H9 (cell line): ENCODE measurements around the gene MAGED2. TPM values are rescaled to one million over a fixed set of nuclear protein-coding genes. Genes with fewer than 3 reads are reported as not detected.
"Not testable (repeated sequence)": the region's sequence is repeated elsewhere in the genome, so short reads cannot be mapped to it uniquely, and the experiment has no call there.

Source experiments
- DNase-seq: peaks from one replicate; pipeline ENCODE4 v3.0.0-alpha.2; 2017
- H2AFZ ChIP-seq: one replicate; pipeline ENCODE4 v1.6.1; 2013; ENCODE audit warnings: mild to moderate bottlenecking, low read length, control low read depth, moderate library complexity
- H2AK5ac ChIP-seq: 2 replicates; pipeline ENCODE4 v1.6.1; 2013; ENCODE audit warnings: low read length, control low read depth, mixed read lengths; ENCODE audit not compliant: insufficient read length
- H2BK120ac ChIP-seq: one replicate; pipeline ENCODE4 v1.6.1; 2013; ENCODE audit warnings: low read depth, mild to moderate bottlenecking, low read length, control low read depth, inconsistent platforms; ENCODE audit not compliant: poor library complexity, severe bottlenecking
- H2BK12ac ChIP-seq: 2 replicates; pipeline ENCODE4 v1.6.1; 2013; ENCODE audit warnings: low read length, control low read depth, mixed read lengths, low read depth; ENCODE audit not compliant: insufficient read length
- H2BK15ac ChIP-seq: 2 replicates; pipeline ENCODE4 v1.6.1; 2013; ENCODE audit warnings: low read depth, low read length, control low read depth
- H2BK20ac ChIP-seq: one replicate; pipeline ENCODE4 v1.6.1; 2013; ENCODE audit warnings: low read depth, mild to moderate bottlenecking, low read length, control low read depth, inconsistent platforms; ENCODE audit not compliant: poor library complexity, severe bottlenecking
- H2BK5ac ChIP-seq: 2 replicates; pipeline ENCODE4 v1.6.1; 2013; ENCODE audit warnings: low read length, control low read depth, mixed read lengths; ENCODE audit not compliant: insufficient read length
- H3K14ac ChIP-seq: 2 replicates; pipeline ENCODE4 v1.6.1; 2013; ENCODE audit warnings: low read length, control low read depth; ENCODE audit not compliant: insufficient read depth
- H3K18ac ChIP-seq: 2 replicates; pipeline ENCODE4 v1.6.1; 2013; ENCODE audit warnings: low read depth, mild to moderate bottlenecking, mixed read lengths, low read length, control low read depth; ENCODE audit not compliant: insufficient read length
- H3K23ac ChIP-seq: 2 replicates; pipeline ENCODE4 v1.6.1; 2013; ENCODE audit warnings: low read length, control low read depth, mixed read lengths, low read depth; ENCODE audit not compliant: insufficient read length
- H3K23me2 ChIP-seq: 2 replicates; pipeline ENCODE4 v1.6.1; 2013; ENCODE audit warnings: low read depth, mild to moderate bottlenecking, mixed read lengths, low read length, control low read depth; ENCODE audit not compliant: insufficient read length, poor library complexity, severe bottlenecking
- H3K27ac ChIP-seq: 2 replicates; pipeline ENCODE4 v1.5.1; 2013; ENCODE audit warnings: low read length, control low read depth, mixed read lengths, low read depth; ENCODE audit not compliant: insufficient read length
- H3K27me3 ChIP-seq: 2 replicates; pipeline ENCODE4 v1.6.1; 2013; ENCODE audit warnings: low read length, control low read depth, inconsistent platforms; ENCODE audit not compliant: insufficient read depth
- H3K4ac ChIP-seq: 2 replicates; pipeline ENCODE4 v1.6.1; 2013; ENCODE audit warnings: low read depth, mild to moderate bottlenecking, control low read depth, inconsistent platforms, low read length, moderate library complexity
- H3K4me1 ChIP-seq: 2 replicates; pipeline ENCODE4 v1.6.1; 2013; ENCODE audit warnings: low read length, control low read depth, inconsistent platforms; ENCODE audit not compliant: insufficient read depth
- H3K4me2 ChIP-seq: 2 replicates; pipeline ENCODE4 v1.6.1; 2013; ENCODE audit warnings: low read length, control low read depth, mixed read lengths; ENCODE audit not compliant: insufficient read length, insufficient read depth
- H3K56ac ChIP-seq: 2 replicates; pipeline ENCODE4 v1.6.1; 2013; ENCODE audit warnings: low read depth, mild to moderate bottlenecking, mixed read lengths, low read length, control low read depth; ENCODE audit not compliant: insufficient read length
- H3K79me1 ChIP-seq: 2 replicates; pipeline ENCODE4 v1.6.1; 2013; ENCODE audit warnings: low read depth, mild to moderate bottlenecking, moderate library complexity, low read length, control low read depth, inconsistent platforms; ENCODE audit not compliant: insufficient read depth, poor library complexity, severe bottlenecking
- H3K79me2 ChIP-seq: 2 replicates; pipeline ENCODE4 v1.6.1; 2013; ENCODE audit warnings: low read length, control low read depth, inconsistent platforms; ENCODE audit not compliant: insufficient read depth
- H3K9ac ChIP-seq: 2 replicates; pipeline ENCODE4 v1.6.1; 2013; ENCODE audit warnings: low read length, control low read depth, mixed read lengths; ENCODE audit not compliant: insufficient read length; ENCODE audit errors: extremely low read depth
- H3K9me3 ChIP-seq: one replicate; pipeline ENCODE4 v1.6.1; 2013; ENCODE audit warnings: low read depth, low read length, inconsistent platforms; ENCODE audit not compliant: control insufficient read depth
- H3T11ph ChIP-seq: one replicate; pipeline ENCODE4 v1.6.1; 2013; ENCODE audit warnings: mild to moderate bottlenecking, low read length, control low read depth, inconsistent platforms
- H4K20me1 ChIP-seq: one replicate; pipeline ENCODE4 v1.6.1; 2013; ENCODE audit not compliant: control insufficient read depth, insufficient read length, insufficient read depth
- H4K5ac ChIP-seq: 2 replicates; pipeline ENCODE4 v1.6.1; 2013; ENCODE audit warnings: low read depth, mild to moderate bottlenecking, mixed read lengths, low read length, control low read depth; ENCODE audit not compliant: insufficient read length
- H4K8ac ChIP-seq: replicated peaks from 2 replicates; pipeline ENCODE4 v1.6.1; 2013; ENCODE audit warnings: low read length, control low read depth, mixed read lengths, low read depth; ENCODE audit not compliant: insufficient read length
- H4K91ac ChIP-seq: 2 replicates; pipeline ENCODE4 v1.6.1; 2013; ENCODE audit warnings: low read depth, mild to moderate bottlenecking, moderate library complexity, mixed read lengths, low read length, control low read depth; ENCODE audit not compliant: insufficient read length
- H3K27ac Mint-ChIP-seq, 3 experiments: 2 replicates in 2 of 3; 3 replicates in 1 of 3; pipeline ENCODE4 v1.8.0; 2020 to 2021; ENCODE audit warnings: mixed read lengths in 3 of 3, mild to moderate bottlenecking in 1 of 3, moderate library complexity in 1 of 3
- H3K27me3 Mint-ChIP-seq: 2 replicates; pipeline ENCODE4 v1.8.0; 2021; ENCODE audit warnings: low read depth, mild to moderate bottlenecking, moderate library complexity, mixed read lengths
- H3K36me3 Mint-ChIP-seq, 3 experiments: 2 replicates in 2 of 3; 3 replicates in 1 of 3; pipeline ENCODE4 v1.8.0; 2020 to 2021; ENCODE audit warnings: low read depth in 3 of 3, mixed read lengths in 3 of 3; ENCODE audit not compliant: insufficient read depth in 1 of 3
- H3K4me1 Mint-ChIP-seq, 2 experiments: 2 replicates each; pipeline ENCODE4 v1.8.0; 2020; ENCODE audit warnings: mixed read lengths in 2 of 2
- H3K4me3 Mint-ChIP-seq, 2 experiments: 2 replicates in 1 of 2; 3 replicates in 1 of 2; pipeline ENCODE4 v1.8.0; 2020 to 2021; ENCODE audit warnings: mild to moderate bottlenecking in 2 of 2, mixed read lengths in 2 of 2, moderate library complexity in 1 of 2
- H3K9me3 Mint-ChIP-seq, 2 experiments: 2 replicates in 1 of 2; 3 replicates in 1 of 2; pipeline ENCODE4 v1.8.0; 2020; ENCODE audit warnings: mild to moderate bottlenecking in 2 of 2, mixed read lengths in 2 of 2, moderate library complexity in 1 of 2
- WGBS: extraction: QIAGEN DNeasy Blood & Tissue Kit; methylation state at CpG from one replicate; pipeline ENCODE4 v1.1.7; 2013; ENCODE audit warnings: missing lambda C conversion rate, low lambda C conversion rate, mixed read lengths; ENCODE audit not compliant: insufficient read length; ENCODE audit errors: extremely low coverage; 5-methylcytosine and 5-hydroxymethylcytosine counted together
- total RNA-seq: library from RNA; stranded (reverse); gene quantifications from 2 replicates; pipeline ENCODE4 v1.2.1, GENCODE V29; 2021
- TF ChIP-seq, protein P1 (sequence below): fragments of 200-600 bp; sonication (generic); conservative IDR thresholded peaks from 3 replicates; pipeline ENCODE4 v1.8.0; 2021; ENCODE audit warnings: antibody characterized with exemption, mild to moderate bottlenecking

Gene MAGED2
- total RNA-seq, 1 experiment from 2014 or later, result 146 TPM

DNA sequence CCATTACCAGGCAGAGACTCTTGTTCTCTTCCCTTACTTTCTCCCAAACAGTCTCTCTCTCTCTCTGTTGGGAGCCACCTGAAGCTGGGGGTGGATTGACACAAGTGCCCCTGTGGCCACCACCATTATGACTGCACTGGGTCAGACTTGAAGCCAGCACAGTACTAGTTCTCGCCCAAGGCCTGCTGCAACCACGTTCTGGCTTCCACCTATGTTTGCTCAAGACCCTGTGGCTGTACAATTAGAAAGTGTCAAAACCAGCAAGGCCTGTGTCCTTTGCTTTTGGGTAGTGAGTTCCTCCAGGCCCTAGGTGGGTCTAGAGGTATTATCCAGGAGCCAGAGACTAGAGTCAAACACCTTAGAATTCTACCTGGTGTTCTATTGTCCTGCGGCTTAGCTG lies 31.0 kb downstream of the MAGED2 start:
- no peak overlapping the region for H3T11ph ChIP-seq
- no peak overlapping the region for H2BK15ac ChIP-seq
- no peaks in the 10 kb centered on the region for H3K27me3 ChIP-seq
- no peak overlapping the region for H3K23ac ChIP-seq
- no peak overlapping the region for H2AFZ ChIP-seq
- Mint-ChIP-seq H3K4me1 (peaks cover 8 to 13% of the 10 kb centered on the region in 2 experiments), H3K4me3 (no peak overlapping the region), H3K9me3 (peaks cover 74 to 76% of the 10 kb centered on the region in 2 experiments), H3K27ac (no peak overlapping the region), H3K27me3 (peaks cover 2% of the 10 kb centered on the region; the same call in 1 of the 2 replicates), H3K36me3 (no peaks in the 10 kb centered on the region; a peak in 1 of 7 replicates)
- no peak overlapping the region for H2BK20ac ChIP-seq
- no peak overlapping the region for H3K56ac ChIP-seq
- WGBS, result no CpG with 5 or more reads among the region's 3 CpGs
- H3K9ac ChIP-seq, result no peak overlapping the region
- no peak overlapping the region for H3K27ac ChIP-seq
- H3K79me1 ChIP-seq, result no peaks in the 10 kb centered on the region
- H4K20me1 ChIP-seq, result no peaks in the 10 kb centered on the region
- no peak overlapping the region for H4K5ac ChIP-seq
- peaks cover 46% of the 10 kb centered on the region for H3K9me3 ChIP-seq
- no peak overlapping the region for H3K4ac ChIP-seq
- no peak overlapping the region for H2BK5ac ChIP-seq
- no peak overlapping the region for H3K18ac ChIP-seq
- H2BK12ac ChIP-seq, result no peak overlapping the region
- H3K14ac ChIP-seq, result no peak overlapping the region
- H4K8ac ChIP-seq, result no peak overlapping the region
- no peak overlapping the region for H2AK5ac ChIP-seq
- no peak for DNase-seq
- no peaks in the 10 kb centered on the region; the same call in 1 of the 2 replicates for H3K4me1 ChIP-seq
- H3K4me2 ChIP-seq, result no peak overlapping the region
- TF ChIP-seq, protein P1, sequence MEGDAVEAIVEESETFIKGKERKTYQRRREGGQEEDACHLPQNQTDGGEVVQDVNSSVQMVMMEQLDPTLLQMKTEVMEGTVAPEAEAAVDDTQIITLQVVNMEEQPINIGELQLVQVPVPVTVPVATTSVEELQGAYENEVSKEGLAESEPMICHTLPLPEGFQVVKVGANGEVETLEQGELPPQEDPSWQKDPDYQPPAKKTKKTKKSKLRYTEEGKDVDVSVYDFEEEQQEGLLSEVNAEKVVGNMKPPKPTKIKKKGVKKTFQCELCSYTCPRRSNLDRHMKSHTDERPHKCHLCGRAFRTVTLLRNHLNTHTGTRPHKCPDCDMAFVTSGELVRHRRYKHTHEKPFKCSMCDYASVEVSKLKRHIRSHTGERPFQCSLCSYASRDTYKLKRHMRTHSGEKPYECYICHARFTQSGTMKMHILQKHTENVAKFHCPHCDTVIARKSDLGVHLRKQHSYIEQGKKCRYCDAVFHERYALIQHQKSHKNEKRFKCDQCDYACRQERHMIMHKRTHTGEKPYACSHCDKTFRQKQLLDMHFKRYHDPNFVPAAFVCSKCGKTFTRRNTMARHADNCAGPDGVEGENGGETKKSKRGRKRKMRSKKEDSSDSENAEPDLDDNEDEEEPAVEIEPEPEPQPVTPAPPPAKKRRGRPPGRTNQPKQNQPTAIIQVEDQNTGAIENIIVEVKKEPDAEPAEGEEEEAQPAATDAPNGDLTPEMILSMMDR, result no peak
- H2BK120ac ChIP-seq, result no peak overlapping the region
- no peak overlapping the region for H4K91ac ChIP-seq
- no peaks in the 10 kb centered on the region for H3K23me2 ChIP-seq
- H3K79me2 ChIP-seq, result no peaks in the 10 kb centered on the region

DNA sequence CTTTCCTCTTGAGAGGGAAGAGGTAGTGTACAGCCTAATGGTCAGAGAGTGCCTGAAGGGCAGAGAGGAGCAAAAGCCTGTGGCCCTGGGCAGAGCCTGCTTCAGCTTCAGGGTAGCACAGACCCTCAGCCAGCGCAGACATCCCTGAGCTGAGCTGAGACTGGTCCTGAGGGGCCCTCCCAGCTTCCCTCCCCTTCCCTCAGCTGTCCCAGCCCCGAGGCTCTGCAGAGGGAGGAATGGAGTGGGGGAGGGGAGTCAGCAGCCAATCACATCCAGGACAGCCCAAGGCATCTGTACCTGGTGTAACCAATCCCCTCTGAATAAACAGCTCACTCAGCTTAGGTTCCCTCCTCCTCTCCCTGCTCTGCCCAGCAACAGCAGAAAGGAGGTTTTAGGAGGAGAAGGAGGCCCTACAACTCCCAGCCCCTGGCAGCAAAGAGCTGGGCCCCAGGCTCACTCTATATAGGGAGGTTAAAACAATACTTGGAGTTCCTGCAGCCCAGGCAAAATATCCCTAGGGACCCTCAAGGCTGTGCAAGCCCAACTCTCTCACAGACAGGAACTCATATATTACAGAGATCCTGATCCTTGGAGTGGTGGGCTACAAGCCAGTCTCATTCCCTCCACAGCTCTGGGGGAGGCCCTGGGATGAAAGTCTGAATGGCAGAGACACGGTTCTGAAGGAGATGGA lies 33.8 kb downstream of the MAGED2 start:
- H4K20me1 ChIP-seq, H2AK5ac ChIP-seq, H3T11ph ChIP-seq, H3K23me2 ChIP-seq, H3K4me1 ChIP-seq, H3K79me2 ChIP-seq, H3K23ac ChIP-seq, H3K27ac ChIP-seq, H3K27me3 Mint-ChIP-seq, H3K27me3 ChIP-seq, H3K4me2 ChIP-seq, H3K79me1 ChIP-seq, H3K56ac ChIP-seq, H2BK120ac ChIP-seq, H3K14ac ChIP-seq, H4K5ac ChIP-seq, H3K9ac ChIP-seq, H3K36me3 Mint-ChIP-seq, H2BK20ac ChIP-seq, H2BK15ac ChIP-seq, H3K4ac ChIP-seq, H3K4me3 Mint-ChIP-seq, H4K91ac ChIP-seq, H2BK5ac ChIP-seq, H2AFZ ChIP-seq, H4K8ac ChIP-seq, H3K18ac ChIP-seq, H2BK12ac ChIP-seq: not testable (repeated sequence)
- Mint-ChIP-seq H3K9me3 (peaks cover 68 to 73% of the 10 kb centered on the region in 2 experiments), H3K27ac (peak overlapping the region; percentile 59 to 96 (median 80); a peak in 5 of 7 replicates), H3K4me1 (peaks cover 8 to 13% of the 10 kb centered on the region in 2 experiments)
- DNase-seq, result peak; percentile 61
- peaks cover 41% of the 10 kb centered on the region for H3K9me3 ChIP-seq
- WGBS, result no CpG with 5 or more reads among the region's 3 CpGs
